Ascending aorta (tissue), 2 donors: ENCODE results near the gene SLC2A13. TPM values are rescaled to one million over a fixed set of nuclear protein-coding genes. Genes with fewer than 3 reads are reported as not detected.
A peak's percentile ranks its signal among the peaks of the same experiment; 100 is the strongest.
"Not testable (repeated sequence)": the region's sequence is repeated elsewhere in the genome, so short reads cannot be mapped to it uniquely, and the experiment has no call there.

Experiments used
- DNase-seq, 2 donors: peaks; one replicate each; pipeline ENCODE4 v3.0.0-alpha.2; 2019; ENCODE audit warnings: low spot score in 2 of 2
- H3K27ac ChIP-seq, 2 donors: fragments of 200-600 bp; sonication (generic); one replicate each; pipeline ENCODE4 v1.5.1; 2016 to 2017; ENCODE audit warnings: mild to moderate bottlenecking in 1 of 2
- H3K27me3 ChIP-seq: fragments of 200-600 bp; sonication (generic); one replicate; pipeline ENCODE4 v1.5.1; 2017
- H3K36me3 ChIP-seq, 2 donors: fragments of 200-600 bp; sonication (generic); one replicate each; pipeline ENCODE4 v1.5.1; 2016
- H3K4me1 ChIP-seq, 2 donors: fragments of 200-600 bp; sonication (generic); one replicate each; pipeline ENCODE4 v1.5.1; 2016 to 2017; ENCODE audit warnings: mild to moderate bottlenecking in 1 of 2
- H3K4me3 ChIP-seq, 2 donors: fragments of 200-600 bp; sonication (generic); one replicate each; pipeline ENCODE4 v1.5.1; 2016 to 2017; ENCODE audit warnings: mild to moderate bottlenecking in 1 of 2
- H3K9me3 ChIP-seq, 2 donors: fragments of 200-600 bp; sonication (generic); one replicate each; pipeline ENCODE4 v1.5.1; 2016
- CTCF ChIP-seq, 3 experiments: fragments of 200-600 bp in 2 of 3; fragments of 450-650 bp in 1 of 3; sonication (generic) in 2 of 3; IDR thresholded peaks; one replicate each; pipeline ENCODE4 v1.5.1; 2016 to 2019; ENCODE audit warnings: antibody characterized with exemption in 3 of 3, mild to moderate bottlenecking in 1 of 3, moderate library complexity in 1 of 3
- intact Hi-C: fragments of 100-400 bp; cut with DNase I; formaldehyde crosslinking; loops from one replicate; pipeline ENCODE4 v1.15.1; 2023
- total RNA-seq: library from RNA; depleted of rRNA; stranded (reverse); fragments of >200 nt; gene quantifications from one replicate; pipeline ENCODE4 v1.1.0, GENCODE V29; 2016

Gene SLC2A13
- total RNA-seq, 1 donor from 2014 or later = 23.5 TPM

GRCh38 chr12:39764944-39765560 lies 340.8 kb downstream of the SLC2A13 start:
- no peak overlapping the region for H3K4me3 ChIP-seq
- TF ChIP-seq CTCF (IDR thresholded peaks at IDR 0.05) = peak; percentile 40 to 54 (median 49)
- H3K4me1 ChIP-seq = no peaks in the 10 kb centered on the region
- intact Hi-C loops = loop anchor here (1.0 to 2.0 kb wide), 2 partner anchors 226 to 342 kb away; no protein-coding TSS in a partner anchor
- no peaks in the 10 kb centered on the region for H3K9me3 ChIP-seq
- peaks cover 0 to 4% of the 10 kb centered on the region in 2 donors for H3K36me3 ChIP-seq
- H3K27ac ChIP-seq = no peak overlapping the region
- H3K27me3 ChIP-seq = no peaks in the 10 kb centered on the region
- DNase-seq = no peak

- no peak for DNase-seq
- Histone ChIP-seq H3K36me3 (peaks cover 0 to 4% of the 10 kb centered on the region in 2 donors), H3K27me3 (no peaks in the 10 kb centered on the region), H3K4me3 (no peak overlapping the region), H3K9me3 (no peaks in the 10 kb centered on the region), H3K27ac (no peak overlapping the region), H3K4me1 (no peaks in the 10 kb centered on the region)
- no peak for TF ChIP-seq CTCF (IDR thresholded peaks at IDR 0.05)
- intact Hi-C loops = loop anchor here (2.0 kb wide), 1 partner anchor 227 kb away; no protein-coding TSS in a partner anchor
Measured at GRCh38 chr12:39763890-39764169, 342.1 kb downstream of the SLC2A13 start.

- no peaks in the 10 kb centered on the region for H3K4me1 ChIP-seq
- no peaks in the 10 kb centered on the region for H3K9me3 ChIP-seq
- H3K4me3 ChIP-seq = no peak overlapping the region
- no peak for DNase-seq
- H3K27ac ChIP-seq = no peak overlapping the region
- no peaks in the 10 kb centered on the region for H3K27me3 ChIP-seq
- H3K36me3 ChIP-seq = peaks cover 0 to 4% of the 10 kb centered on the region in 2 donors
- TF ChIP-seq CTCF (IDR thresholded peaks at IDR 0.05) = no peak
- intact Hi-C loops = no loop called here
Measured at GRCh38 chr12:39763071-39763889, 342.6 kb downstream of the SLC2A13 start.

GRCh38 chr12:39755478-39755877 lies 350.4 kb downstream of the SLC2A13 start:
- intact Hi-C loops = no loop called here
- Histone ChIP-seq H3K4me3 (no peak overlapping the region), H3K36me3 (no peaks in the 10 kb centered on the region), H3K4me1 (no peaks in the 10 kb centered on the region), H3K9me3 (no peaks in the 10 kb centered on the region), H3K27me3 (no peaks in the 10 kb centered on the region), H3K27ac (no peak overlapping the region)
- TF ChIP-seq CTCF (IDR thresholded peaks at IDR 0.05) = no peak
- DNase-seq = no peak

GRCh38 chr12:39752482-39753137 lies 353.3 kb downstream of the SLC2A13 start:
- no peaks in the 10 kb centered on the region for H3K4me1 ChIP-seq
- intact Hi-C loops = no loop called here
- no peaks in the 10 kb centered on the region for H3K27me3 ChIP-seq
- no peaks in the 10 kb centered on the region for H3K36me3 ChIP-seq
- no peaks in the 10 kb centered on the region for H3K9me3 ChIP-seq
- no peak overlapping the region for H3K4me3 ChIP-seq
- no peak overlapping the region for H3K27ac ChIP-seq
- no peak for TF ChIP-seq CTCF (IDR thresholded peaks at IDR 0.05)
- no peak for DNase-seq

GRCh38 chr12:39746151-39746550 lies 359.7 kb downstream of the SLC2A13 start:
- H3K4me1 ChIP-seq, H3K36me3 ChIP-seq, H3K9me3 ChIP-seq, DNase-seq, H3K27ac ChIP-seq, intact Hi-C loops, H3K27me3 ChIP-seq, H3K4me3 ChIP-seq: not testable (repeated sequence)
